Activated T-helper 1 cell treated with anti-CD3 and anti-CD28 coated beads, Interleukin-12 subunit alpha, Interleukin-12 subunit beta, Interleukin-2, Interleukin-4 antibody, amounts not matched to agents 30 ng/mL and 10 ng/mL and 1 ng/mL, durations not matched to agents 14 hours and 24 hours and 36 hours (primary cell): ENCODE measurements around the gene EPHA4. TPM values are rescaled to one million over a fixed set of nuclear protein-coding genes. Genes with fewer than 3 reads are reported as not detected.

ENCODE experiments used
- DNase-seq: peaks from one replicate; pipeline ENCODE4 v3.0.0; 2021; ENCODE audit warnings: low spot score
- H3K27ac Mint-ChIP-seq: one replicate; pipeline ENCODE4 v1.8.0; 2021; ENCODE audit warnings: mild to moderate bottlenecking, mixed read lengths
- H3K27me3 Mint-ChIP-seq: one replicate; pipeline ENCODE4 v1.8.0; 2022; ENCODE audit warnings: mild to moderate bottlenecking, moderate library complexity, mixed read lengths; ENCODE audit not compliant: insufficient read depth
- H3K36me3 Mint-ChIP-seq: one replicate; pipeline ENCODE4 v1.8.0; 2021; ENCODE audit warnings: low read depth, mixed read lengths
- H3K4me1 Mint-ChIP-seq: one replicate; pipeline ENCODE4 v1.8.0; 2021; ENCODE audit warnings: low read depth, mixed read lengths
- H3K4me3 Mint-ChIP-seq: one replicate; pipeline ENCODE4 v1.8.0; 2021; ENCODE audit warnings: mild to moderate bottlenecking, moderate library complexity, mixed read lengths
- H3K9me3 Mint-ChIP-seq: one replicate; pipeline ENCODE4 v1.8.0; 2021; ENCODE audit warnings: mixed read lengths
- intact Hi-C: fragments of 100-400 bp; cut with micrococcal nuclease; formaldehyde crosslinking; loops from one replicate; pipeline ENCODE4 v1.15.1; 2024
- total RNA-seq: library from RNA; stranded (reverse); gene quantifications from 2 replicates; pipeline ENCODE4 v1.2.3, GENCODE V29; 2022

EPHA4 gene
- total RNA-seq, 1 donor from 2014 or later, result 0.23 TPM

- DNase-seq, result no peak
- H3K9me3 Mint-ChIP-seq, result no peaks in the 10 kb centered on the region
- no peaks in the 10 kb centered on the region for H3K4me1 Mint-ChIP-seq
- H3K4me3 Mint-ChIP-seq, result no peak overlapping the region
- no peak overlapping the region for H3K27ac Mint-ChIP-seq
- H3K36me3 Mint-ChIP-seq, result no peaks in the 10 kb centered on the region
- peaks cover 7% of the 10 kb centered on the region for H3K27me3 Mint-ChIP-seq
- intact Hi-C loops, result no loop called here
These were observed 174.9 kb downstream of the EPHA4 start for GRCh38 chr2:221397187-221397586.

GRCh38 chr2:221392228-221392881, 179.7 kb downstream of the EPHA4 start:
- DNase-seq, result no peak
- H3K4me1 Mint-ChIP-seq, result no peaks in the 10 kb centered on the region
- H3K27me3 Mint-ChIP-seq, result peaks cover 4% of the 10 kb centered on the region
- no peaks in the 10 kb centered on the region for H3K9me3 Mint-ChIP-seq
- H3K27ac Mint-ChIP-seq, result no peak overlapping the region
- intact Hi-C loops, result no loop called here
- H3K4me3 Mint-ChIP-seq, result no peak overlapping the region
- H3K36me3 Mint-ChIP-seq, result no peaks in the 10 kb centered on the region

DNA sequence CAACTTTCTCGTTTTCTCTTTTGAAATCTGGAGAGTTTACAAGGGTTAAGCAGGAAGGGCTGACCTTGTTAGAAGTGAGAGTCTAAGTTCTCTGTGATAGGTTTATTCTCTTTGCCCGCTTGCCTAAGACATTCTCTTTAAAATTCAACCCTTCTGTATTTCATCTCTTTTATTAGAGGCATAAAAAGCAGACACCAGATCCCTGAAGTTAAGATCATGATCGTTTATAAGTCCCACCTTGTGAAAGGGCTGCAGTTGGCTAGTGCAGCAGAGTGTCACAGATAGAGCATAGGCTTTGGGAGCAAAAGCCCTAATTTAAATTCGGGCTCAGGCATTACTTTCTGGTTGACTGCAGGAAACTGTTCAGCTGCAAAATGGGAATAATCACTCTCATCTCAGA, 181.2 kb downstream of the EPHA4 start:
- intact Hi-C loops, result no loop called here
- H3K27ac Mint-ChIP-seq, result no peak overlapping the region
- no peak for DNase-seq
- no peaks in the 10 kb centered on the region for H3K9me3 Mint-ChIP-seq
- peaks cover 8% of the 10 kb centered on the region for H3K27me3 Mint-ChIP-seq
- H3K4me1 Mint-ChIP-seq, result no peaks in the 10 kb centered on the region
- no peaks in the 10 kb centered on the region for H3K36me3 Mint-ChIP-seq
- no peak overlapping the region for H3K4me3 Mint-ChIP-seq

GRCh38 chr2:221389904-221390303, 182.2 kb downstream of the EPHA4 start:
- DNase-seq, result no peak
- intact Hi-C loops, result no loop called here
- H3K9me3 Mint-ChIP-seq, result no peaks in the 10 kb centered on the region
- no peak overlapping the region for H3K4me3 Mint-ChIP-seq
- no peak overlapping the region for H3K27ac Mint-ChIP-seq
- H3K4me1 Mint-ChIP-seq, result no peaks in the 10 kb centered on the region
- no peaks in the 10 kb centered on the region for H3K36me3 Mint-ChIP-seq
- H3K27me3 Mint-ChIP-seq, result peaks cover 9% of the 10 kb centered on the region

GRCh38 chr2:221389421-221389820, 182.7 kb downstream of the EPHA4 start:
- intact Hi-C loops, result no loop called here
- Mint-ChIP-seq H3K4me3 (no peak overlapping the region), H3K9me3 (no peaks in the 10 kb centered on the region), H3K36me3 (no peaks in the 10 kb centered on the region), H3K27ac (no peak overlapping the region), H3K4me1 (no peaks in the 10 kb centered on the region), H3K27me3 (peaks cover 10% of the 10 kb centered on the region)
- no peak for DNase-seq

DNA sequence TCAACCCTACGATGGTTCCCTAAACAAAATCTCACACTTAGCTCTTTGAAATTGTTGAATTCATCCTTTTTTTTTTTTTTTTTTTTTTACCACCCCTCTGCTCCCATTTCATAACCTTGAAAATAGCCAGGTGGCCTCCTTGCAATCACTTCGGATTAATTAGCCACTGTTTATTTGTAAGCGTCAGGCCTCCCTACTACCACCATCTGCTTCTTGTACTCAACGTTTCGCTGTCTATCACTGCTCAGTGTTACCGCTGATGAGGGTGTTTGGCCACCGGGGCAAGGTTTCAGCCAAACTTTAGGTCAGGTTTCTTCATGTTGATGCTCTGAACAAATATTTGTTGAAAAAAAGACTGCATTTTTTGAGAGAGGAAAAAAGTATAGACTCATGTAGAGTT, 183.2 kb downstream of the EPHA4 start:
- intact Hi-C loops, result no loop called here
- Mint-ChIP-seq H3K27me3 (peaks cover 10% of the 10 kb centered on the region), H3K4me3 (no peak overlapping the region), H3K4me1 (no peaks in the 10 kb centered on the region), H3K27ac (no peak overlapping the region), H3K36me3 (no peaks in the 10 kb centered on the region), H3K9me3 (no peaks in the 10 kb centered on the region)
- DNase-seq, result no peak

DNA sequence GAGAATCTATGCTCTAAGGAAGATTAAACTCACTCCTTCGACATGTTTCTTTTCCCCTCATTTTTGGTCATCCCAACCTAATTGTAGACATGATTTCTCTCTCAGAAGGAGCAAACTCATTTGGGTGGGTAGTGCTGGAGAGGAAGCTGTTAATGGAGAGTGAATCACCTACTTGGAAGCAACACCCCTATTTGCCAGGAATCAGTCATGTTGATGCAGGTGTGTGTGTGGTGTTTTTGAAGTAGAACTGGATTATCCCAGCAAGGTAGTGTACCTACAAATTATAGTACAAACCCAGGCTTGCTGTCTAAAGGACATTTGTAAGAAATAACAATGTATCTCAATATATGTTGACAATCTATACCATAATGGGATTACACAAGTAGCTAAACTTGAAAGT, 186.4 kb downstream of the EPHA4 start:
- Mint-ChIP-seq H3K4me1 (no peaks in the 10 kb centered on the region), H3K4me3 (no peak overlapping the region), H3K36me3 (no peaks in the 10 kb centered on the region), H3K9me3 (no peaks in the 10 kb centered on the region), H3K27me3 (peaks cover 8% of the 10 kb centered on the region), H3K27ac (no peak overlapping the region)
- no peak for DNase-seq
- intact Hi-C loops, result no loop called here

GRCh38 chr2:221381928-221382488, 190.1 kb downstream of the EPHA4 start:
- peaks cover 5% of the 10 kb centered on the region for H3K27me3 Mint-ChIP-seq
- no peaks in the 10 kb centered on the region for H3K4me1 Mint-ChIP-seq
- H3K36me3 Mint-ChIP-seq, result no peaks in the 10 kb centered on the region
- no peak overlapping the region for H3K27ac Mint-ChIP-seq
- no peak overlapping the region for H3K4me3 Mint-ChIP-seq
- H3K9me3 Mint-ChIP-seq, result no peaks in the 10 kb centered on the region
- intact Hi-C loops, result loop anchor here (5.0 kb wide), 1 partner anchor 190 kb away; the partner anchor contains the start of gene EPHA4
- no peak for DNase-seq

DNA sequence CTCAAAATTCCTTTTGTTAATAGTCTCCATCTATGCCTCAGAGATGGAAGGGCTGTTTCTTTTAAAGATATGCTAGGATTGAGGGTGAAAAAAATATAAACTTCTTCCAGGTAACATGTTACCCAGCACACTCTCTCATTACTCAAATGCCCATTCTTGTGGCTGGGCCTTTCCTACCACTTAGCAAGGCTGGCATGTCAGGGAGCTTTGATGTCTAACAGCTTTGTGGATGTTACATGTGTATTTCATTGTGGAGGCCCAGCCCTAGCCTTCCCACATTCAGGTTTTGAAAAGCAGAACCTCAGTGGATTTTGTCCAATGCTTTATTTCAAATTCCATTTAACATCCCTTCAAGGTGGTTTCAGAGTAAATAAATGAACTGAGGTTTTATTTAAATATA, 191.4 kb downstream of the EPHA4 start:
- Mint-ChIP-seq H3K4me1 (no peaks in the 10 kb centered on the region), H3K27ac (no peak overlapping the region), H3K27me3 (peaks cover 2% of the 10 kb centered on the region), H3K4me3 (no peak overlapping the region), H3K36me3 (no peaks in the 10 kb centered on the region), H3K9me3 (no peaks in the 10 kb centered on the region)
- intact Hi-C loops, result loop anchor here (5.0 kb wide), 1 partner anchor 192 kb away; the partner anchor contains the start of gene EPHA4
- DNase-seq, result no peak

GRCh38 chr2:221380062-221380461, 192.0 kb downstream of the EPHA4 start:
- peaks cover 2% of the 10 kb centered on the region for H3K27me3 Mint-ChIP-seq
- no peaks in the 10 kb centered on the region for H3K36me3 Mint-ChIP-seq
- H3K9me3 Mint-ChIP-seq, result no peaks in the 10 kb centered on the region
- H3K27ac Mint-ChIP-seq, result no peak overlapping the region
- no peaks in the 10 kb centered on the region for H3K4me1 Mint-ChIP-seq
- H3K4me3 Mint-ChIP-seq, result no peak overlapping the region
- intact Hi-C loops, result loop anchor here (5.0 kb wide), 1 partner anchor 192 kb away; the partner anchor contains the start of gene EPHA4
- no peak for DNase-seq

DNA sequence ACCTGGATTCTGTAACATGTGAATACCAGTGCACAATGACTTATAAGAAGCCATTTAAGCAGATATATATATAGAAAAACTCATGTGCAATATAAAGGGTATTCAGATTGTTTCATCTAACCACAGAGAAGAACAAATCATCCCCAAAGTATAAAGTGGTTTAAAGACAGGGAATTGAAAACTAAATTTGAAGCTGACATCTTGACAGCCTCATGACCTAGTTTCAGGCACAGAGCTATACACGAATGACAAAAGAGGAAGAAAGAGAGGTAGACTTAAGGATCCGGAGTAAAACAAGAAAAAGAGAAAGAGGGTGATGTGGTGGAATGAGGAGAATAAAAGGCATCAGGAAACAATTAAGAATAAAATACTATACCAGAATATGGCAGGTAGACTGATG, 194.5 kb downstream of the EPHA4 start:
- intact Hi-C loops, result no loop called here
- Mint-ChIP-seq H3K27ac (no peak overlapping the region), H3K36me3 (no peaks in the 10 kb centered on the region), H3K9me3 (no peaks in the 10 kb centered on the region), H3K4me3 (no peak overlapping the region), H3K4me1 (no peaks in the 10 kb centered on the region), H3K27me3 (no peaks in the 10 kb centered on the region)
- no peak for DNase-seq

- Mint-ChIP-seq H3K27ac (no peak overlapping the region), H3K36me3 (no peaks in the 10 kb centered on the region), H3K4me1 (no peaks in the 10 kb centered on the region), H3K27me3 (peaks cover 2% of the 10 kb centered on the region), H3K4me3 (no peak overlapping the region), H3K9me3 (no peaks in the 10 kb centered on the region)
- DNase-seq, result no peak
- intact Hi-C loops, result no loop called here
These were observed 195.0 kb downstream of the EPHA4 start for GRCh38 chr2:221377066-221377465.

GRCh38 chr2:221374234-221374633, 197.9 kb downstream of the EPHA4 start:
- H3K9me3 Mint-ChIP-seq, result no peaks in the 10 kb centered on the region
- H3K27me3 Mint-ChIP-seq, result peaks cover 4% of the 10 kb centered on the region
- H3K36me3 Mint-ChIP-seq, result no peaks in the 10 kb centered on the region
- intact Hi-C loops, result no loop called here
- no peak overlapping the region for H3K27ac Mint-ChIP-seq
- no peak for DNase-seq
- H3K4me3 Mint-ChIP-seq, result no peak overlapping the region
- no peaks in the 10 kb centered on the region for H3K4me1 Mint-ChIP-seq

GRCh38 chr2:221372907-221373306, 199.2 kb downstream of the EPHA4 start:
- no peak overlapping the region for H3K27ac Mint-ChIP-seq
- H3K4me3 Mint-ChIP-seq, result no peak overlapping the region
- no peaks in the 10 kb centered on the region for H3K9me3 Mint-ChIP-seq
- intact Hi-C loops, result no loop called here
- H3K27me3 Mint-ChIP-seq, result peaks cover 4% of the 10 kb centered on the region
- DNase-seq, result no peak
- H3K4me1 Mint-ChIP-seq, result no peaks in the 10 kb centered on the region
- H3K36me3 Mint-ChIP-seq, result no peaks in the 10 kb centered on the region
